K562 (cell line): Measurements from ENCODE around the gene WTAP. TPM values are rescaled to one million over a fixed set of nuclear protein-coding genes. Genes with fewer than 3 reads are reported as not detected.

Experiments used
- C11orf30 ChIP-seq: fragments of 450-650 bp; IDR thresholded peaks from 2 replicates; pipeline ENCODE4 v1.6.1; 2016; ENCODE audit warnings: low read depth, mild to moderate bottlenecking
- CAMTA2 ChIP-seq: fragments of 250-450 bp; sonication (Bioruptor Pico); conservative IDR thresholded peaks from 2 replicates; pipeline ENCODE4 v1.5.1; 2022
- CEBPB ChIP-seq: fragments of 450-650 bp; IDR thresholded peaks from 2 replicates; pipeline ENCODE4 v1.6.1; 2016; ENCODE audit warnings: missing genetic modification characterization, missing compliant biosample characterization
- FOXK1 ChIP-seq: sonication (generic); formaldehyde crosslinking; IDR thresholded peaks from 2 replicates; pipeline ENCODE4 v1.8.0; 2022; ENCODE audit warnings: missing genetic modification reagents, mild to moderate bottlenecking, borderline replicate concordance
- GATAD2A ChIP-seq: fragments of 450-650 bp; IDR thresholded peaks from 2 replicates; pipeline ENCODE4 v1.6.1; 2017
- KDM1A ChIP-seq, 2 experiments: fragments of 450-650 bp; IDR thresholded peaks; 2 replicates each; pipeline ENCODE4 v1.6.1; 2016; ENCODE audit warnings: mild to moderate bottlenecking in 2 of 2
- KLF13 ChIP-seq: fragments of 450-650 bp; IDR thresholded peaks from 2 replicates; pipeline ENCODE4 v1.6.1; 2016; ENCODE audit warnings: missing genetic modification characterization, low read depth, mild to moderate bottlenecking, missing compliant biosample characterization, moderate library complexity, borderline replicate concordance
- MIER1 ChIP-seq: fragments of 450-650 bp; IDR thresholded peaks from 2 replicates; pipeline ENCODE4 v1.6.1; 2016; ENCODE audit warnings: antibody characterized with exemption, mild to moderate bottlenecking, low read depth
- MYBL2 ChIP-seq, 2 experiments: fragments of 450-650 bp in 1 of 2; sonication (generic) in 1 of 2; formaldehyde crosslinking in 1 of 2; IDR thresholded peaks; 2 replicates each; pipeline versions ENCODE4 v1.6.1 to v1.8.1; 2017 to 2022; ENCODE audit warnings: borderline replicate concordance in 1 of 2, inconsistent platforms in 1 of 2, low read depth in 1 of 2, mild to moderate bottlenecking in 1 of 2, missing genetic modification reagents in 1 of 2, moderate library complexity in 1 of 2
- MYC ChIP-seq, 2 experiments: fragments of 250-450 bp in 1 of 2; sonication (Bioruptor Pico) in 1 of 2; IDR thresholded peaks; 2 replicates each; pipeline versions ENCODE4 v1.5.1 to v1.6.1; 2012 to 2021; ENCODE audit warnings: low read depth in 2 of 2, borderline replicate concordance in 1 of 2, improper control_type of control experiment in 1 of 2, low read length in 1 of 2, mild to moderate bottlenecking in 1 of 2, moderate library complexity in 1 of 2
- PHB ChIP-seq: fragments of 250-450 bp; sonication (Bioruptor Pico); IDR thresholded peaks from 2 replicates; pipeline ENCODE4 v1.5.0; 2021
- PTTG1 ChIP-seq: fragments of 450-650 bp; IDR thresholded peaks from 2 replicates; pipeline ENCODE4 v1.6.1; 2016; ENCODE audit warnings: low read depth, mild to moderate bottlenecking, missing genetic modification characterization, missing compliant biosample characterization
- RBM15 ChIP-seq: fragments of 200-400 bp; formaldehyde crosslinking; IDR thresholded peaks from 2 replicates; pipeline ENCODE4 v1.6.1; 2018; ENCODE audit warnings: mild to moderate bottlenecking, low read length, moderate library complexity; ENCODE audit not compliant: insufficient read depth
- SREBF2 ChIP-seq: sonication (generic); formaldehyde crosslinking; IDR thresholded peaks from 2 replicates; pipeline ENCODE4 v1.4.0; 2020; ENCODE audit warnings: mild to moderate bottlenecking, missing genetic modification reagents
- TRIM24 ChIP-seq, 2 experiments: fragments of 450-650 bp; IDR thresholded peaks; 2 replicates each; pipeline ENCODE4 v1.6.1; 2016
- ZBTB12 ChIP-seq: fragments of 250-450 bp; sonication (Bioruptor Pico); IDR thresholded peaks from 2 replicates; pipeline ENCODE4 v1.4.0; 2020
- ZNF121 ChIP-seq: sonication (generic); formaldehyde crosslinking; conservative IDR thresholded peaks from 2 replicates; pipeline ENCODE4 v1.8.0; 2022; ENCODE audit warnings: missing genetic modification reagents
- ZNF316 ChIP-seq: fragments of 450-650 bp; IDR thresholded peaks from 2 replicates; pipeline ENCODE4 v1.6.1; 2016
- polyA plus RNA-seq, 8 experiments: library from polyadenylated mRNA; depleted of rRNA in 4 of 8; stranded (reverse) in 5 of 8; unstranded in 3 of 8; fragments of >200 nt; fragmentation: Nextera tagmentation in 2 of 8; fragmentation: Illumina TruSeq in 1 of 8; extraction: Ambion mirVana in 2 of 8; extraction: Trizol in 1 of 8; gene quantifications; 2 replicates each; pipeline versions ENCODE4 v1.2.1 to v1.2.3, GENCODE V29; 2011 to 2014; ENCODE audit warnings: inconsistent platforms in 1 of 8, missing spikeins in 1 of 8
- total RNA-seq, 7 experiments: library from RNA; depleted of rRNA in 6 of 7; stranded (reverse); fragments of >200 nt in 6 of 7; fragmentation: Illumina TruSeq in 2 of 7; extraction: Trizol in 2 of 7; gene quantifications; 2 replicates each; pipeline versions ENCODE4 v1.2.1 to v1.2.3, GENCODE V29; 2011 to 2021; ENCODE audit warnings: low replicate concordance in 1 of 7

The WTAP gene
- total and polyA plus RNA-seq, 9 of the 15 experiments (the other 6 are each of a cell fraction or from before 2014, with no cell fraction given), result 52.4 to 156 (median 110) TPM

- TF ChIP-seq MYBL2 (IDR thresholded peaks at IDR 0.05; ENCODE audit: low read depth) (no peak), MYBL2 (CRISPR knock-in tag; IDR thresholded peaks at IDR 0.05; ENCODE audit: borderline replicate concordance) (no peak), ZNF121 (no peak), SREBF2 (CRISPR knock-in tag) (no peak), PHB (CRISPR knock-in tag) (no peak), CAMTA2 (no peak), FOXK1 (CRISPR knock-in tag) (no peak), ZBTB12 (CRISPR knock-in tag) (no peak), PTTG1 (tag) (no peak), CEBPB (tag) (peak; percentile 75), TRIM24 (IDR thresholded peaks at IDR 0.05) (no peak), MYC (IDR thresholded peaks at IDR 0.05; ENCODE audit: low read depth, low read length) (no peak), MYC (CRISPR knock-in tag; IDR thresholded peaks at IDR 0.05; ENCODE audit: borderline replicate concordance, low read depth) (no peak), MIER1 (no peak), GATAD2A (no peak), ZNF316 (peak; percentile 80), C11orf30 (peak; percentile 61), KDM1A (IDR thresholded peaks at IDR 0.05) (no peak), RBM15 (no peak), KLF13 (tag) (no peak)
Measured at GRCh38 chr6:159753081-159753872, 26.0 kb downstream of the WTAP start (continued).
